ENCODE measurements around the gene NKX2-1. TPM values are rescaled to one million over a fixed set of nuclear protein-coding genes. Genes with fewer than 3 reads are reported as not detected.
A peak's percentile ranks its signal among the peaks of the same experiment; 100 is the strongest.

Gene NKX2-1
- polyA plus RNA-seq, 1 donor from 2014 or later: not detected

- Mint-ChIP-seq H3K4me3 (peak overlapping the region in 1 of 4 donors; percentile 23), H3K9me3 (peaks cover 0 to 5% (median 2%) of the 10 kb centered on the region in 3 donors), H3K36me3 (no peaks in the 10 kb centered on the region), H3K27ac (peak overlapping the region in 1 of 3 donors; percentile 35), H3K4me1 (peaks cover 0 to 2% (median 1%) of the 10 kb centered on the region in 3 donors), H3K27me3 (peaks cover 65% of the 10 kb centered on the region)
These were observed 2.4 kb upstream of the NKX2-1 start for GRCh38 chr14:36522347-36522971.

- no peak overlapping the region for H3K4me3 Mint-ChIP-seq
These were observed 1.7 kb upstream of the NKX2-1 start for GRCh38 chr14:36521598-36522345.

GRCh38 chr14:36520601-36521525 is 831 bp upstream of the NKX2-1 start:
- no peak overlapping the region for H3K27ac Mint-ChIP-seq
- H3K4me1 Mint-ChIP-seq: peaks cover 0 to 3% (median 1%) of the 10 kb centered on the region in 3 donors
- H3K27me3 Mint-ChIP-seq: peaks cover 55% of the 10 kb centered on the region
- H3K36me3 Mint-ChIP-seq: no peaks in the 10 kb centered on the region
- H3K9me3 Mint-ChIP-seq: peaks cover 0 to 2% (median 0%) of the 10 kb centered on the region in 3 donors
- H3K4me3 Mint-ChIP-seq: no peak overlapping the region

More at GRCh38 chr14:36521598-36522345, 1.7 kb upstream of the NKX2-1 start:
- Mint-ChIP-seq H3K9me3 (peaks cover 0 to 2% (median 2%) of the 10 kb centered on the region in 3 donors), H3K27me3 (peaks cover 60% of the 10 kb centered on the region), H3K36me3 (no peaks in the 10 kb centered on the region), H3K4me1 (peaks cover 0 to 2% (median 1%) of the 10 kb centered on the region in 3 donors), H3K27ac (no peak overlapping the region)

- Mint-ChIP-seq H3K4me3 (peak overlapping the region in 1 of 4 donors; percentile 52), H3K9me3 (peaks cover 0 to 3% (median 0%) of the 10 kb centered on the region in 3 donors), H3K36me3 (no peaks in the 10 kb centered on the region), H3K4me1 (peaks cover 0 to 3% (median 1%) of the 10 kb centered on the region in 3 donors), H3K27ac (no peak overlapping the region), H3K27me3 (peaks cover 54% of the 10 kb centered on the region)
These were observed 1.2 kb downstream of the NKX2-1 start for GRCh38 chr14:36518586-36519430.

- no peak overlapping the region for H3K4me3 Mint-ChIP-seq
- peaks cover 0 to 3% (median 0%) of the 10 kb centered on the region in 3 donors for H3K9me3 Mint-ChIP-seq
- peaks cover 54% of the 10 kb centered on the region for H3K27me3 Mint-ChIP-seq
- H3K36me3 Mint-ChIP-seq: no peaks in the 10 kb centered on the region
- H3K4me1 Mint-ChIP-seq: peaks cover 0 to 3% (median 1%) of the 10 kb centered on the region in 3 donors
- H3K27ac Mint-ChIP-seq: no peak overlapping the region
These were observed 1.9 kb downstream of the NKX2-1 start for GRCh38 chr14:36518031-36518585.

GRCh38 chr14:36517242-36518030 is 2.6 kb downstream of the NKX2-1 start:
- no peak overlapping the region for H3K4me3 Mint-ChIP-seq
- H3K9me3 Mint-ChIP-seq: peaks cover 0 to 3% (median 0%) of the 10 kb centered on the region in 3 donors
- H3K27me3 Mint-ChIP-seq: peaks cover 53% of the 10 kb centered on the region
- H3K36me3 Mint-ChIP-seq: no peaks in the 10 kb centered on the region
- peaks cover 0 to 3% (median 1%) of the 10 kb centered on the region in 3 donors for H3K4me1 Mint-ChIP-seq
- H3K27ac Mint-ChIP-seq: peak overlapping the region in 1 of 3 donors; percentile 16

GRCh38 chr14:36516719-36517241 is 3.3 kb downstream of the NKX2-1 start:
- Mint-ChIP-seq H3K9me3 (peaks cover 0 to 2% (median 0%) of the 10 kb centered on the region in 3 donors), H3K4me1 (peaks cover 0 to 1% (median 1%) of the 10 kb centered on the region in 3 donors), H3K36me3 (no peaks in the 10 kb centered on the region), H3K4me3 (no peak overlapping the region), H3K27ac (peak overlapping the region in 1 of 3 donors; percentile 16), H3K27me3 (peaks cover 54% of the 10 kb centered on the region)

GRCh38 chr14:36515896-36516718 is 3.9 kb downstream of the NKX2-1 start:
- H3K27me3 Mint-ChIP-seq: peaks cover 50% of the 10 kb centered on the region
- H3K4me3 Mint-ChIP-seq: no peak overlapping the region
- H3K27ac Mint-ChIP-seq: peak overlapping the region in 1 of 3 donors; percentile 2
- H3K4me1 Mint-ChIP-seq: peaks cover 0 to 1% (median 1%) of the 10 kb centered on the region in 3 donors
- no peaks in the 10 kb centered on the region for H3K36me3 Mint-ChIP-seq
- H3K9me3 Mint-ChIP-seq: peaks cover 0 to 2% (median 0%) of the 10 kb centered on the region in 3 donors

GRCh38 chr14:36515105-36515593 is 4.9 kb downstream of the NKX2-1 start:
- Mint-ChIP-seq H3K4me3 (peak overlapping the region in 1 of 4 donors; percentile 45), H3K4me1 (peaks cover 0 to 1% (median 1%) of the 10 kb centered on the region in 3 donors), H3K9me3 (peaks cover 0 to 2% (median 0%) of the 10 kb centered on the region in 3 donors), H3K27ac (no peak overlapping the region), H3K27me3 (peaks cover 54% of the 10 kb centered on the region), H3K36me3 (no peaks in the 10 kb centered on the region)

GRCh38 chr14:36514278-36515104 is 5.5 kb downstream of the NKX2-1 start:
- Mint-ChIP-seq H3K9me3 (peaks cover 0 to 2% (median 0%) of the 10 kb centered on the region in 3 donors), H3K4me1 (peaks cover 0 to 1% (median under 1%) of the 10 kb centered on the region in 3 donors), H3K36me3 (no peaks in the 10 kb centered on the region), H3K4me3 (no peak overlapping the region), H3K27me3 (peaks cover 59% of the 10 kb centered on the region), H3K27ac (no peak overlapping the region)

Measured in IgD-negative memory B cell (primary cell).